Immature natural killer cell (primary cell): ENCODE results near the gene ZBTB20. TPM values are rescaled to one million over a fixed set of nuclear protein-coding genes. Genes with fewer than 3 reads are reported as not detected.
"Not testable (repeated sequence)": the region's sequence is repeated elsewhere in the genome, so short reads cannot be mapped to it uniquely, and the experiment has no call there.

Experiments used
- DNase-seq, 3 donors: peaks; one replicate each; pipeline ENCODE4 v3.0.0; 2022; ENCODE audit warnings: mixed read lengths in 1 of 3
- H3K27ac Mint-ChIP-seq, 6 donors: one replicate each; pipeline ENCODE4 v1.8.0; 2020; ENCODE audit warnings: mixed read lengths in 6 of 6, mild to moderate bottlenecking in 5 of 6, inconsistent platforms in 4 of 6, moderate library complexity in 3 of 6
- H3K27me3 Mint-ChIP-seq, 3 donors: one replicate each; pipeline ENCODE4 v1.8.0; 2020 to 2021; ENCODE audit warnings: low read depth in 3 of 3, mild to moderate bottlenecking in 3 of 3, mixed read lengths in 3 of 3, moderate library complexity in 3 of 3, inconsistent platforms in 1 of 3
- H3K36me3 Mint-ChIP-seq, 3 donors: one replicate each; pipeline ENCODE4 v1.8.0; 2020; ENCODE audit warnings: mixed read lengths in 3 of 3, inconsistent platforms in 2 of 3, mild to moderate bottlenecking in 2 of 3
- H3K4me1 Mint-ChIP-seq, 2 donors: one replicate each; pipeline ENCODE4 v1.8.0; 2020; ENCODE audit warnings: inconsistent platforms in 2 of 2, mild to moderate bottlenecking in 2 of 2, mixed read lengths in 2 of 2, moderate library complexity in 1 of 2
- H3K4me3 Mint-ChIP-seq, 5 donors: one replicate each; pipeline ENCODE4 v1.8.0; 2020; ENCODE audit warnings: mild to moderate bottlenecking in 5 of 5, mixed read lengths in 5 of 5, inconsistent platforms in 3 of 5, moderate library complexity in 3 of 5
- H3K9me3 Mint-ChIP-seq, 6 donors: one replicate each; pipeline ENCODE4 v1.8.0; 2020; ENCODE audit warnings: mild to moderate bottlenecking in 6 of 6, mixed read lengths in 6 of 6, inconsistent platforms in 4 of 6, moderate library complexity in 3 of 6
- polyA plus RNA-seq, 3 donors: library from polyadenylated mRNA; unstranded; fragments of 300-500 nt; fragmentation: Illumina TruSeq; gene quantifications; one replicate each; pipeline ENCODE4 v1.2.3, GENCODE V29; 2021

Gene ZBTB20
- polyA plus RNA-seq: 10 to 100 TPM in 2 of 3 donors, 1 to 10 TPM in 1; 7.2 to 21.3 (median 16.5) TPM

- Mint-ChIP-seq H3K9me3 (no peaks in the 10 kb centered on the region), H3K4me3 (peak within 1 kb of the TSS; percentile 91 to 98 (median 95)), H3K36me3 (no peaks in the 10 kb centered on the region), H3K27me3 (peaks cover 14 to 23% (median 17%) of the 10 kb centered on the region in 3 donors), H3K4me1 (peaks cover 22 to 30% of the 10 kb centered on the region in 2 donors), H3K27ac (peak within 1 kb of the TSS; percentile 96 to 99 (median 99))
- DNase-seq: peak; percentile 66 to 67 (median 67)
Measured at GRCh38 chr3:115146418-115147328, at the start of gene ZBTB20. ZBTB20 (minus strand) TSS chr3:115147288.

GRCh38 chr3:115194476-115194875, 47.4 kb upstream of the ZBTB20 start:
- Mint-ChIP-seq H3K4me3 (no peak overlapping the region), H3K27ac (no peak overlapping the region), H3K27me3 (peaks cover 0 to 6% (median 3%) of the 10 kb centered on the region in 3 donors), H3K4me1 (no peaks in the 10 kb centered on the region), H3K9me3 (no peaks in the 10 kb centered on the region), H3K36me3 (peaks cover 0 to 8% (median 3%) of the 10 kb centered on the region in 3 donors)
- no peak for DNase-seq

- peaks cover 13 to 19% of the 10 kb centered on the region in 2 donors for H3K4me1 Mint-ChIP-seq
- H3K27ac Mint-ChIP-seq: no peak overlapping the region
- H3K27me3 Mint-ChIP-seq: peaks cover 0 to 2% (median 0%) of the 10 kb centered on the region in 3 donors
- peaks cover 0 to 3% (median 0%) of the 10 kb centered on the region in 3 donors for H3K36me3 Mint-ChIP-seq
- H3K9me3 Mint-ChIP-seq: no peaks in the 10 kb centered on the region
- DNase-seq: no peak
- no peak overlapping the region for H3K4me3 Mint-ChIP-seq
Measured at GRCh38 chr3:115190747-115191146, 43.7 kb upstream of the ZBTB20 start.

GRCh38 chr3:115187149-115187757, 40.2 kb upstream of the ZBTB20 start:
- Mint-ChIP-seq H3K36me3 (no peaks in the 10 kb centered on the region), H3K4me3 (peak overlapping the region in 3 of 5 donors; percentile 10 to 57 (median 51)), H3K4me1 (peaks cover 13 to 19% of the 10 kb centered on the region in 2 donors), H3K27ac (peak overlapping the region in 2 of 6 donors; percentile 7 to 42), H3K27me3 (peaks cover 0 to 3% (median 1%) of the 10 kb centered on the region in 3 donors), H3K9me3 (peaks cover 0 to 2% (median 0%) of the 10 kb centered on the region in 6 donors)
- peak in 1 of 3 donors; percentile 5 for DNase-seq

GRCh38 chr3:115186351-115187148, 39.5 kb upstream of the ZBTB20 start:
- DNase-seq: no peak
- peaks cover 0 to 2% (median 0%) of the 10 kb centered on the region in 6 donors for H3K9me3 Mint-ChIP-seq
- peaks cover 13 to 19% of the 10 kb centered on the region in 2 donors for H3K4me1 Mint-ChIP-seq
- H3K36me3 Mint-ChIP-seq: peaks cover 0 to 1% (median 0%) of the 10 kb centered on the region in 3 donors
- H3K27ac Mint-ChIP-seq: peak overlapping the region in 2 of 6 donors; percentile 42 to 60
- peak overlapping the region in 3 of 5 donors; percentile 10 to 57 (median 51) for H3K4me3 Mint-ChIP-seq
- peaks cover 0 to 3% (median 2%) of the 10 kb centered on the region in 3 donors for H3K27me3 Mint-ChIP-seq

GRCh38 chr3:115184859-115185572, 37.9 kb upstream of the ZBTB20 start:
- H3K9me3 Mint-ChIP-seq, H3K27ac Mint-ChIP-seq, H3K4me3 Mint-ChIP-seq, DNase-seq, H3K27me3 Mint-ChIP-seq, H3K36me3 Mint-ChIP-seq: not testable (repeated sequence)
- H3K4me1 Mint-ChIP-seq: peaks cover 13 to 19% of the 10 kb centered on the region in 2 donors

GRCh38 chr3:115178930-115179329, 31.8 kb upstream of the ZBTB20 start:
- not testable (repeated sequence) for H3K27me3 Mint-ChIP-seq

GRCh38 chr3:115169808-115170207, 22.7 kb upstream of the ZBTB20 start:
- H3K36me3 Mint-ChIP-seq: no peaks in the 10 kb centered on the region
- H3K9me3 Mint-ChIP-seq: no peaks in the 10 kb centered on the region
- H3K4me1 Mint-ChIP-seq: peaks cover 11 to 12% of the 10 kb centered on the region in 2 donors
- peaks cover 0 to 4% (median 2%) of the 10 kb centered on the region in 3 donors for H3K27me3 Mint-ChIP-seq
- H3K27ac Mint-ChIP-seq: no peak overlapping the region
- no peak for DNase-seq
- H3K4me3 Mint-ChIP-seq: no peak overlapping the region

More at GRCh38 chr3:115178930-115179329, 31.8 kb upstream of the ZBTB20 start:
- H3K9me3 Mint-ChIP-seq, H3K4me1 Mint-ChIP-seq, H3K4me3 Mint-ChIP-seq, H3K36me3 Mint-ChIP-seq, H3K27ac Mint-ChIP-seq, DNase-seq: not testable (repeated sequence)

GRCh38 chr3:115165701-115166100, 18.6 kb upstream of the ZBTB20 start:
- no peaks in the 10 kb centered on the region for H3K9me3 Mint-ChIP-seq
- H3K27ac Mint-ChIP-seq: peak overlapping the region; percentile 49 to 89 (median 68)
- H3K27me3 Mint-ChIP-seq: peaks cover 0 to 1% (median 0%) of the 10 kb centered on the region in 3 donors
- H3K36me3 Mint-ChIP-seq: no peaks in the 10 kb centered on the region
- peak in 2 of 3 donors; percentile 9 to 19 for DNase-seq
- peak overlapping the region in 1 of 5 donors; percentile 36 for H3K4me3 Mint-ChIP-seq
- H3K4me1 Mint-ChIP-seq: peaks cover 29 to 34% of the 10 kb centered on the region in 2 donors

- peak overlapping the region in 2 of 5 donors; percentile 21 to 36 for H3K4me3 Mint-ChIP-seq
- H3K9me3 Mint-ChIP-seq: no peaks in the 10 kb centered on the region
- no peaks in the 10 kb centered on the region for H3K36me3 Mint-ChIP-seq
- H3K27me3 Mint-ChIP-seq: peaks cover 0 to 1% (median 1%) of the 10 kb centered on the region in 3 donors
- DNase-seq: peak; percentile 24 to 30 (median 29)
- peak overlapping the region; percentile 49 to 89 (median 68) for H3K27ac Mint-ChIP-seq
- H3K4me1 Mint-ChIP-seq: peaks cover 29 to 34% of the 10 kb centered on the region in 2 donors
Measured at GRCh38 chr3:115165266-115165665, 18.2 kb upstream of the ZBTB20 start.

GRCh38 chr3:115164374-115165221, 17.5 kb upstream of the ZBTB20 start:
- DNase-seq: no peak
- H3K27me3 Mint-ChIP-seq: peaks cover 0 to 3% (median 1%) of the 10 kb centered on the region in 3 donors
- H3K4me3 Mint-ChIP-seq: peak overlapping the region in 3 of 5 donors; percentile 10 to 21 (median 20)
- H3K36me3 Mint-ChIP-seq: no peaks in the 10 kb centered on the region
- H3K27ac Mint-ChIP-seq: peak overlapping the region; percentile 12 to 89 (median 66)
- H3K9me3 Mint-ChIP-seq: no peaks in the 10 kb centered on the region
- H3K4me1 Mint-ChIP-seq: peaks cover 29 to 34% of the 10 kb centered on the region in 2 donors

- Mint-ChIP-seq H3K27me3 (peaks cover 0 to 3% (median 3%) of the 10 kb centered on the region in 3 donors), H3K9me3 (peaks cover 0 to 2% (median 0%) of the 10 kb centered on the region in 6 donors), H3K27ac (peak overlapping the region in 1 of 6 donors; percentile 7), H3K36me3 (no peaks in the 10 kb centered on the region), H3K4me3 (no peak overlapping the region), H3K4me1 (peaks cover 29 to 34% of the 10 kb centered on the region in 2 donors)
- DNase-seq: no peak
Measured at GRCh38 chr3:115162759-115163158, 15.7 kb upstream of the ZBTB20 start.
